GM19351 (cell line): ENCODE measurements around the gene ZNF830.
"Not testable (repeated sequence)": the region's sequence is repeated elsewhere in the genome, so short reads cannot be mapped to it uniquely, and the experiment has no call there.

ENCODE experiments used
- ATAC-seq: cut with Tn5 transposase; IDR thresholded peaks from one replicate; pipeline ENCODE4 v1.9.1; 2021; ENCODE audit warnings: mild to moderate bottlenecking, moderate library complexity; ENCODE audit not compliant: unreplicated experiment

The ZNF830 gene

DNA sequence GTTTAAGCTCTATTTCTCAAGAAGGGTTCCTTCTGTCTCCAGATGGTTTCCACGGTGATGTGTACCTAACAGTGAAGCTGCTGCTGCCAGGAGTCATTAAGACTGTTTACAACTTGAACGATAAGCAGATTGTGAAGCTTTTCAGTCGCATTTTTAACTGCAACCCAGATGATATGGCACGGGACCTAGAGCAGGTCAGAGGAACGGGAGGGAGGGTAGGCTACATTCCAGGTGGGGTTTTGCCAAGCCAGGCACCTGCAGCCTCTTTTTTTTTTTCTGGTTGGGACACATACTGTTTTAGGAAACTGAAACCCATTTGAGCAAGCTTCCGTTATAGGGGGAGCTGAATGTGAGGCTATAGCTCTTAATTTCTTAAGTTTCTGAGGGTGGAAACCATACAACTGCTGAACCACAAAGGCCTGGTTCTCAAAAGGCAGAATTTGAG is 29.6 kb downstream of the ZNF830 start:
- ATAC-seq, result no peak

DNA sequence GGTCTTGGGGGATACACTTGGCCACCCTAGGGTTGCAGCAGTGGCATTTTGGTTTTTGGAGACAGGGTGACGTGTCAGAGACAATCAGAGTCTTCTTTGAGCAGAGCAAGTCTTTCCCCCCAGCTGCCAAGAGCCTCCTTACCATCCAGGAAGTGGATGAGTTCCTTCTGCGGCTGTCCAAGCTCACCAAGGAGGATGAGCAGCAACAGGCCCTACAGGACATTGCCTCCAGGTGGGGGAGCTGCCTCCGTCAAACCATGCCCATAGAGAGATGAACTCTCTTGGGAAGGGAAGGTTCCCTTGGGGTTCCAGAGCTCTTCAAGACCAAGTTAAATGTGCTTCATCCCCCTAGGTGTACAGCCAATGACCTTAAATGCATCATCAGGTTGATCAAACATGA is 30.3 kb downstream of the ZNF830 start:
- no peak for ATAC-seq

DNA sequence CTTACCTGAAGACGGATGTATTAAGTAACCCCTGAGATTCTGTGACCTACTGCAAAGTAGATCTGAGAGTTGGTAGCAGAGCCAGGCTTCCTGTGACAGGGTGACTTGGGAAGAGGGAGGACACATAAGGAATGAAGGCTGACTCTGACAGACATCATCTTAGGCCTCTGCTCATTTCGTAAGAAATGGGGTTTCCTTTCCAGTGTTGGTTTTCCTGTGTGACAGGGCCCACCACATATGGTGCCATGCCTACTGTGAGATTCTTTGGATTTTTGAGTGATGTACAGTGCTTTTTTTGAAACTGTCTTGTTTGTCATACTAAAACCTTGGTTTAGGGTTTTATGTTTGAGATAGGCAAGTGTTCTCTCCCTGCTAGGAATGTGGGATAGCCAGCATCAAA is 31.7 kb downstream of the ZNF830 start:
- no peak for ATAC-seq

DNA sequence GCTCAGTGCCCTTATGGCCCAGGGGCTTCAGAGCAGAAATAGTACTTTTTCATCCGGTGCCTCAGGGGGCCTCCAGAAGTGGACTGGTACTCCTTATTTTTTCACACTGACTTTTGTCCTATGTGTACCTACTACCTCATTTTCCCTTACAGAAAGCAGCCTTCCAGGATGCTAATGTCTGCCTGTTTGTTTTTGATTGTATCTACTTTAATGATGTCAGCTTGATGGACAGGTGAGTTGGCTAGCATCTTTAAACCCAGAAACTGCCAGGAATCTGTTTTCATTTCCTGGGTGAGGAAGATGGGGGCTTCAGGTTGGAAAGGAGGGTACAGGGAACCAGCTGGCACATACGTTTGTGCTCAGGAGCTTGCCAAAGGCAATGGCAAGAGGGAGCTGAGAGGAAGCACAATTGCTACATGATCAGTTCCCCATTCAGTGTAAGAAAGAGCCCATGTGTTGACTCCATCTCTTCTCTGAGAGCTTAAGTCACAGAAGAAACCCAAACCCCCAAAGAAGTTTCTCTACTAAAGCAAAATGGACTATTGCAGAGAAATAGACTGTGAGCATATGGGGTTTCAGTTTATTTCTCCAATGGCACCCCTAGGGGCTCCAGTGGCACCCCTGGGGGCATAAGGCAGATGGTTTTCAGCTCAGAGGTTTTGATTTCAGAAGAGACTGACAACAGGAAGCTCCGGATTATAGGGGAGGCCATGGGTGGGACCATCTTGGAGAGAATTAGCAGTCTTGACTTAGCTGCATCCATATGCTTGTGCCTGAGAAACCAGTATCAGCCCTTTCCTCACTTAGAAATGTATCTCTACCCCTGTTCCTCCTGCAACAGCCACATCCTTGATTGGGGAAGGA is 35.3 kb downstream of the ZNF830 start:
- ATAC-seq, result no peak

DNA sequence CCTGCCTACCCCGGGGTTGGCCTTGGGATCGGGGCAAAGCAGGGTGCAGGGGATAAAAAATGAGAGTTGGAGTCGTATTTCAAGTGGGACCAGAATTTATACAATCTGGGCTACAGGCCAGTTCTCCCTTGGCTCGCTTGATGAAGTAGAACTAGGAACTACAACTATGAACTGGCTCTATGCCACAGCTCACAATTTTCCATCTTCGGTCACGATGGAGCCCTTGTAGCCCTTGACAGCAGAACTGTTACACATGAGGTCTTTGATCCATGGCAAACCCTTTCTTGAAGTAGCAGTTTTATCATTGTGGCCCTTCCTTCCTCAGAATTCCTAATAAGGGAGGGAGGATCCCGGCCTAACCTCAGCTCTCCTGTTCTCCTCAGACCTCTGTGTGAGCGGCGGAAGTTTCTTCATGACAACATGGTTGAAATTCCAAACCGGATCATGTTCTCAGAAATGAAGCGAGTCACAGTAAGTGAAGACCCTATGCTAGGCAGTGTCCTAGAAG is 36.1 kb downstream of the ZNF830 start:
- ATAC-seq, result no peak

DNA sequence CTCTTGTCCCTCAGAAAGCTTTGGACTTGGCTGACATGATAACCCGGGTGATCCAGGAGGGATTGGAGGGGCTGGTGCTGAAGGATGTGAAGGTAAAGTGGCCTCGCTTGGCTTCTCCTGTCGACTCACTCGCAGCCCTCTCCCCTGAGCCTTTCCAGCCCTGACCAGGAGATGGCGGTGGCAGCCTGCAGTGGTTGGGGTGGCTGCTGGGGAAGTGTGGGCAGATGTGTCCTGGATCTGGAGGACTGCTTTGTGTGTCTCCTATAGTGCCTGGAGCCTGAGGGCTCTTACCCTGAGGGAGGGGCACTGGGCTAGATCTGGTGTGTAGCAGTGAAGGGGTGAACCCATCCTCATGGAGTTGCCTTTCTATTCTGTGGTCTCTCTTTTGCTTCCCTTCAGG is 36.9 kb downstream of the ZNF830 start:
- no peak for ATAC-seq

DNA sequence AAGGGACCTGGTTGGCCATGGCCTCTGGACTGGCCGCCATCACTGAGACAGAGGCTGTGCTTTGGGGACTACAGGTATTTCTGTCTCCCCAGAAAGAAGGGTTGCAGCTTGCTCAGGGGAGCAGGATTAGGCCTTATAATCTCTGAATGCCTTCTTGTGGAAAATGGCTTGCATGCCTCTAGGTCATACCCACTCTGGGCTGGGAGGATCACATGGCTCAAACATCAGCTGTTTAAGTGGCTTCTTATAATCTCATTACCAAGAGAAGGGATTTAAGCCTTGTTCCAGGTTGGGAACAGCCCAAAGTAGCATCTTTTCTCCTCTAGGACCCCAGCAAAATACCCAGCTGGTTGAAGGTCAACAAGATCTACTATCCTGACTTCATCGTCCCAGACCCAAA is 38.1 kb downstream of the ZNF830 start:
- no peak for ATAC-seq

DNA sequence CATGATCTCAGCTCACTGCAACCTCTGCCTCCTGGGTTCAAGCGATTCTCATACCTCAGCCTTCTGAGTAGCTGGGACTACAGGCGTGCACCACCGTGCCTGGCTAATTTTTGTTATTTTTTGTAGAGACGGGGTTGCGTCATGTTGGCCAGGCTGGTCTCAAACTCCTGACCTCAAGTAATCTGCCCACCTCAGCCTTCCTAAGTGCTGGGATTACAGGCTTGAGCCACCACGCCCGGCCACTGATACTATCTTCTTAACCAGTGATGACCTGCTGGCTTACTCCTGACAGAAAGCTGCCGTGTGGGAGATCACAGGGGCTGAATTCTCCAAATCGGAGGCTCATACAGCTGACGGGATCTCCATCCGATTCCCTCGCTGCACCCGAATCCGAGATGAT is 39.6 kb downstream of the ZNF830 start:
- not testable (repeated sequence) for ATAC-seq

DNA sequence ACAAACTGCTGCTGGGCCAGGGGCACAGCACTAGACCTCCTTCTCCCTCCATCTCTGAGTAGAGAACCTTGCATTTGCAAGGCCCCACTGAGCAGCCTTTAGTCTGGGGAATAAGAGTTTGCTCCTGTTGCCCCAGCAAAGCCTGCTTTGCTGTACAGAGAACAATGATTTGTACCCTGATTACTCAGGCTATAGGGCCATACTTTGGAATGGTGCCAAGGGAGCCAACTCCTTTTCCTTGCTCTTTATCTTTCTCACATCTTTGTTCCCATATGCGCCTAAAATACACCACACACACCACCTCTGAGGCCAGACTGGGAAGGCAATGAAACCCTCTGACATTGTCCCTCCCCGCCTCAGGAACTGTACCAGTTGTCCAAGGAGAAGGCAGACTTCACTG is 40.2 kb downstream of the ZNF830 start:
- no peak for ATAC-seq

DNA sequence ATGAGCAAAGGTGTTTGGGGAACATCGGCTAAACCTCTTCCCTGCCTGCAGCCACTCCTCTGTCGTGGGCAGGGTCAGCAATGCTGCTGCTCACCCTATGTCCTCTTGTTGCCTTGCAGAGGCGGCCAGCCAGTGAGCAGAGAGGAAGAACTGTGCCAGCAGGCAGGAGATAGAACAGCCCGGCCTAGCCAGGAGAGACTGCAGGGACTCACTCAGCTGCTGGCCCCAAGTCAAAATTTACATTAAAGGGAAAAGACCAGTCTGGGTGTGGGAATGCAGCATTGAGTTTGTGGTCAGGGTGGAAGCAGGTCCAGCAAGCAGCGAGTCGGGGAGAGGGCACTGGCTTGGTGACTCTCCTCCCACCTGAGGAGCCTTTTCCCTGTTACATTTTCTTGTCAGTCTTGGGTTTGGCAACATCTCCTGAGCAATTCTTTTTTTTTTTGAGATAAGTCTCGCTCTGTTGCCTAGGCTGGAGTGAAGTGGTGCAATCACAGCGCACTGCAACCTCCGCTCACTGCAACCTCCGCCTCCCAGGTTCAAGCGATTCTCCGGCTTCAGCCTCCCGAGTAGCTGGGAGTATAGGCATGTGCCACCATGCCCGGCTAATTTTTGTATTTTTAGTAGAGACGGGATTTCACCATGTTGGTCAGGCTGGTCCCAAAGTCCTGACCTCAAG is 41.7 kb downstream of the ZNF830 start:
- no peak for ATAC-seq

DNA sequence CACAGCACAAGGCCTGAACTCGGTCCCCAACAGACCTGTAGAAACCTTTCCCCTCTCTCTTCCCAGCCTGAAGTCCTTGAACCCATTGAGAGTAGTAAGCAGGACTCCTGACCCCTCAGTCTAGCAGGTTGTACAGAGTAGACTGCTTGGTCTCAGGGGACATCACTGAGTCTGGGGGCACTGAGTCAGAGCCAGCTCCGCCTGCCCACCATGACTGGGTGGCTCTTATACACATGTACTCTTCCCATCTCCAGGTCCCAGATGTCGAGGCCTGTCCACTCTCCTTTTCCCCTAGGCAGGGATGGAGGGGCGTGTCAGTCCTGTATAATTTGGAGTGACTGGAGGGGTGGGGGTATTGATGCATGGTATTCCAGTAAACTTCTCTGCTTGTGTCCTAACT is 42.4 kb downstream of the ZNF830 start:
- no peak for ATAC-seq

DNA sequence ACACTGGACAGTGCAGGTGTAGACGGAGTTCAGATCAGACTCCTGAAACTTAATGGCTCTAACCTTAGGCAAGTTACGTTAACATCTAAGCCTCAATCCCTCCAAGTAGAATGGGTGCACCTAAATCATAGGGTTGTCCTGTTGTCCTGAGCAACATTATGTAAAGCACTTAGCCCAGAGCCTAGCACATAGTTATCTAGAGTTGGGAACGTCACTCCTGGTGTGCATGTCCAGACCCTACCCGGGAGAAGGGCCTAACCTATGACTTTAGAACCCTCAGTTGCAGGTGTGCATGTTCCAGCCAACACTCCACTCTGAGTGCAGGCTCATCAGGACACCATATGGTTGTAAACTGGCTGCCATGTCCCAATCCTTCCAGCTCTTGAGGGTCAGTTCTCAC is 45.0 kb downstream of the ZNF830 start:
- ATAC-seq, result no peak

DNA sequence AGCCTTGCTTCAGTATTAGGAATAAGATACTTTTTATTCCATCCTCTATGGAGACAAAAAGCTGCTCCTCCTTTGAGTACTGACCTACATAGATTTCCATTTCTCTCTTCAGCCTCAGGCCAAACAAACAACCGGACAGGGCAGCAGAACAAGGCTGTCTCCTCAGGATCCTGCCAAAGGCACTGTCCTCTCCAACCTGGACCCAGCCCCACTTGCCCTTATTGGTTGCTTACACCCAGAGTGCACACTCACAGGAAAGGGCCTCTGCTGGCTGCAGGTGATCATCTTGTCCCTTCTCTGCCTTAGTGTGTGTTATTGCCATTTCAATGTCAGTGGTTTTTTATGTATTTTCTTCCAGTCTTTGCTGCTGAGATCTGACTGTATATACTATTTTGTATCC is 45.6 kb downstream of the ZNF830 start:
- no peak for ATAC-seq

DNA sequence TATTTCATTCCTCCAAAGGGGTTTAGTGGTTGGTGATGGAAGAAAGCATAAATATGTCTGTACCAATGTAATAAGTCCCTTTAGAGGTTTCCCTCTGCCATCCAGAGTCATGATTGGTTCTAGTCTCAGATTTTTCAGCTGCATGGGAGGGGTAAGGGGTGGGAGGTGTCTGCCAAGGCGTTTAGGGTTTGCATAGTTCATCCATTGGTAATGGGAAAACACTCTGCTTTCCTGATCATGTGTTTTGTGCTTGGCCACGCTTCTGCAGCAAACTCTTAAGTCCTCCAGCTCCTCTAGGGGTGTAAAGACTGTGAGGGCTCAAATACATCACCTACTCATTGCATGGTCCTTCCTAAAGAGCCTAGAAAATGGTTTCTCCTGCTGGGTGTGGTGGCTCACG is 48.8 kb downstream of the ZNF830 start:
- no peak for ATAC-seq

DNA sequence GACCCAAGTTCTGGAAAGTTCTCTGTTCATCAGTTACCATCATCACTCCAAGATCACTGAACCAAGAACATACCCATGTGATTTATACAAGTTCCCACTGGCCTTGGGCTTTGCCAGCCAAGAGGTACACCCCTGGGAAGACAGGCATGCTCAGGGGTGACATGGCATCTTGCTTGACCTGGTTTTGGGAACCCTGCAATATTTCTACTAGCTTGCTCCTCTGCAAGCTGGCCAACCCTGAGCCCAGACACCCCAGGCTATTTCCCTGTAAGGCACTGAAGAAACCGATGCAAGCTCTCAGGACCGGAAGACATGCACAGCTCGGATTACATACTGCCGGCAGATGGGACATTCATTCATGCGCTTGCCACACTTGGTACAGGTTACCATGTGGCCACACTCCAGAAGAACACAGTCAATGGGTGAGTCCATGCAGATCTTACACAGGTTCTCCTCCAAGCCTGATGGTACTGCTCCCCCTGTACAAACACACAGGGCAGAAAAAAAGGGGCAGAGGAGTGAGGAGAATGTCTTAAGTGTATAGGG is 50.4 kb downstream of the ZNF830 start:
- ATAC-seq, result no peak
